Breast epithelium (tissue), 3 donors: Measurements from ENCODE around the gene GSPT1.

ENCODE experiments used
- CTCF ChIP-seq, 3 donors: fragments of 450-650 bp; IDR thresholded peaks; one replicate each; pipeline ENCODE4 v1.5.1; 2016 to 2017; ENCODE audit warnings: antibody characterized with exemption in 3 of 3, mild to moderate bottlenecking in 3 of 3, moderate library complexity in 3 of 3
- POLR2A ChIP-seq: fragments of 450-650 bp; IDR thresholded peaks from one replicate; pipeline ENCODE4 v1.6.1; 2016; ENCODE audit warnings: antibody characterized with exemption, mild to moderate bottlenecking, moderate library complexity

DNA sequence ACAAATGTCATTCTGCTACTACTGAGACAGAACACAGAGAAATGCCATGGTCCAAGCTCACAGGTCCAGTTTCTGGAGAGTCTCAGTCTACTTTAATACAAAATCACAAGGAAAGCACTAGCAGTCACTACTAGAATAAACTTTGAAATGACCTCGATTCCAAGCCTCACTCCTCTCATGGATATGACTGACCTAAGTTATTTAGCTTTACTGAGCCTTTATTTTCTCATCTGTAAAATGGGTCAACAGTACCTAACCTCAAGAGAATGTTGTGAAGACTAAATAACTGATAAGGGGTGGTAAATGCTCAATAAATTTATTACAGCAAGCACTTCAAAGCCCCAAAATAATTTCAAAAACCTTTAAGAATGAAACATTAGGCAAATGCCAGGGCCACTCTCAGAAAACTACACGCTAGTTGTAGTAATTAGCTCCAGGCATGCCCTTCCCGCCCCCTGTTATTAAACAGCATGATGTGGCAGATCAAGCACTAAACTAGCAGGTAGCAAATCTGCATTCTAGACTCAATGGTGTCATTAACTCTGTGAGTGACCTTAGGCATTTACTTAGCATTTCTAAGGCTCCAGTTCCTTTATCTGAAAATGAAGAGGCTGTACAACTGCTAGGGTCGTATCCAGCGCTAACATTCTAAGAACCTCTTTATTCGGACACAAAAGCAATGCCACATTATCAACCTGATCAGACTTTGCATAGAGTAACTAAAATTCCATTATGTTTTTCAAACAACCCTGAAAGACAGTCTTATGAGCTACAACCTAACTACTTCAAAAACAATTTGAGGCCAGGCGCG lies 8.4 kb downstream of the GSPT1 start:
- TF ChIP-seq POLR2A: no peak
- TF ChIP-seq CTCF (IDR thresholded peaks at IDR 0.05): no peak
